ENCODE data around the gene C10orf105. TPM values are rescaled to one million over a fixed set of nuclear protein-coding genes. Genes with fewer than 3 reads are reported as not detected.

C10orf105 gene
- total RNA-seq, 1 experiment from 2014 or later = not detected

DNA sequence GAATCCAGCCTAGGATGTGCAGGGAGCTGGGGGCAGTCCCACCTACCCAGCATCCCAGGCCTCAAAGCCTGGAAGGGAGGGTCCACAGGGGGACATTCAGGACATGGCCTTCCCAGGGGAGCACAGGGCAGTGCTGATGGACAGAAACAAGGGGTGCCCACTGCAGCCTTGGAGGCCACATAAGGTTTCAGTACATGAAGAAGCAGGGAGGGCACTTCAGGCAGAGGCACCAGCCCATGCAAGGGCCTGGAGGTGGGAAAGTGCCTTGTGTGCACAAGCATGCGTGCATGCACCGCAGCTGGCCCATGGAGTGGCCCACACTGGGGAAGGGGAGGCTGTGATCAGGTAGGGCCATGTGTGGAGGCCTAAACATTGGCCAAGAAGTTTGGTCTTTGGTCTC lies 9.1 kb downstream of the C10orf105 start:
- intact Hi-C loops (cut with micrococcal nuclease; ENCODE audit: unreplicated experiment) = no loop called here
- TF ChIP-seq, protein P1, sequence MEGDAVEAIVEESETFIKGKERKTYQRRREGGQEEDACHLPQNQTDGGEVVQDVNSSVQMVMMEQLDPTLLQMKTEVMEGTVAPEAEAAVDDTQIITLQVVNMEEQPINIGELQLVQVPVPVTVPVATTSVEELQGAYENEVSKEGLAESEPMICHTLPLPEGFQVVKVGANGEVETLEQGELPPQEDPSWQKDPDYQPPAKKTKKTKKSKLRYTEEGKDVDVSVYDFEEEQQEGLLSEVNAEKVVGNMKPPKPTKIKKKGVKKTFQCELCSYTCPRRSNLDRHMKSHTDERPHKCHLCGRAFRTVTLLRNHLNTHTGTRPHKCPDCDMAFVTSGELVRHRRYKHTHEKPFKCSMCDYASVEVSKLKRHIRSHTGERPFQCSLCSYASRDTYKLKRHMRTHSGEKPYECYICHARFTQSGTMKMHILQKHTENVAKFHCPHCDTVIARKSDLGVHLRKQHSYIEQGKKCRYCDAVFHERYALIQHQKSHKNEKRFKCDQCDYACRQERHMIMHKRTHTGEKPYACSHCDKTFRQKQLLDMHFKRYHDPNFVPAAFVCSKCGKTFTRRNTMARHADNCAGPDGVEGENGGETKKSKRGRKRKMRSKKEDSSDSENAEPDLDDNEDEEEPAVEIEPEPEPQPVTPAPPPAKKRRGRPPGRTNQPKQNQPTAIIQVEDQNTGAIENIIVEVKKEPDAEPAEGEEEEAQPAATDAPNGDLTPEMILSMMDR (IDR thresholded peaks at IDR 0.05; ENCODE audit: unreplicated experiment) = no peak
- H3K27me3 Mint-ChIP-seq (ENCODE audit: unreplicated experiment) = no peaks in the 10 kb centered on the region
- no peak for DNase-seq
- H3K27ac Mint-ChIP-seq (ENCODE audit: unreplicated experiment) = no peak overlapping the region
- no TSS peak for BruUV-seq (replicated peaks)
- H3K4me3 Mint-ChIP-seq (ENCODE audit: low read depth, unreplicated experiment) = no peak overlapping the region
- H3K36me3 Mint-ChIP-seq (ENCODE audit: insufficient read depth, unreplicated experiment) = peaks cover 4% of the 10 kb centered on the region
- H3K9me3 Mint-ChIP-seq (ENCODE audit: low read depth, unreplicated experiment) = no peaks in the 10 kb centered on the region
- H3K4me1 Mint-ChIP-seq (ENCODE audit: low read depth, unreplicated experiment) = peaks cover 18% of the 10 kb centered on the region
- CTCF ChIA-PET = no interaction called here

DNA sequence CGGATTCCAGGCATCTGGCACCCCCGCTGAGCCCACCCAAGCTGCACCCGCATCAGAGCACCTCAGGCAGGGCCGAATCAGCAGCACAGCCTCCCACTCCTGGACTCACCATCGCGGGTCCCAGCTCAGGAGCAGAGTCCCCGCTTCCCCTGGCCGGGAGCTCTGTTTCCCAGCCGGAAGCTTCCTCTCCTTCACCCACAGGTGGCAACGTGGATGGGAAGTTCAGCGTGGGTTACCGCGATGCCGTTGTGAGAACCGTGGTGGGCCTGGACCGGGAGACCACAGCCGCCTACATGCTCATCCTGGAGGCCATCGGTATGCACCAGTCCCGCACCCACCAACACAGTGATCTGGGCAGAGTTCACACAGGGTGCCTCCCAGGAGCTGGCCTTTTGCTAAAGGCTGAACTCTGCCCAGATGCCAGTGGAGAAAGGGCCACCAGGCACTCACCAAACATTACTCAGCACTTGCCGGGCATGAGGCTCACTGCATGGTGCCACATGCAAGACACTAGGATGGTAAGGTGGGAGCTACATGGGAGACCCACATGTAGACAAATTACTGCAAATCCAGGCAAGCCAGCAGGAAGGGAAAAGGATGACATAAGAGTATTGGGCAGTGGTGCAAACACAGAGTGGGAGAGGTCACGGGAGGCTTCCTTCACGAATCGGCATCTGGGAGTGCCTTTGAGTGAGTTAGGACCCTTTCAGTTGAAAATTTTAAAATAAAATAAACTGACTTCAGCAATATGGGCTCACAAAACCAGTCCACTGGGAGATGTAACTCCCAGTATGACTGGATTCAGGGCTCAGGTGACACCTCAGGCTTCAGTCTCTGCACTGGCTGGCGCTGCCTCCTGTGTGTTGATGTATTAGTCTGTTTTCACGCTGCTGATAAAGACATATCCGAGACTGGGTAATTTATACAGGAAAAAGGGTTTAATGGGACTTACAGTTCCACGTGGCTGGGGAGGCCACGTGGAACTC lies 10.4 kb downstream of the C10orf105 start:
- H3K9me3 Mint-ChIP-seq (ENCODE audit: low read depth, unreplicated experiment) = no peaks in the 10 kb centered on the region
- H3K36me3 Mint-ChIP-seq (ENCODE audit: insufficient read depth, unreplicated experiment) = peaks cover 4% of the 10 kb centered on the region
- intact Hi-C loops (cut with micrococcal nuclease; ENCODE audit: unreplicated experiment) = loop anchor here (10.0 kb wide), 1 partner anchor 324 kb away; no protein-coding TSS in a partner anchor
- H3K4me1 Mint-ChIP-seq (ENCODE audit: low read depth, unreplicated experiment) = peaks cover 13% of the 10 kb centered on the region
- TF ChIP-seq, protein P1 (IDR thresholded peaks at IDR 0.05; ENCODE audit: unreplicated experiment) = no peak
- H3K27me3 Mint-ChIP-seq (ENCODE audit: unreplicated experiment) = no peaks in the 10 kb centered on the region
- DNase-seq = no peak
- no TSS peak for BruUV-seq (replicated peaks)
- no peak overlapping the region for H3K27ac Mint-ChIP-seq (ENCODE audit: unreplicated experiment)
- CTCF ChIA-PET = interaction anchor here (0.7 to 4.4 kb wide), 13 partner anchors 12 to 395 kb away, joined by 3 to 31 read pairs (median 4); partner anchors contain the start of genes SLC29A3 and VSIR
- no peak overlapping the region for H3K4me3 Mint-ChIP-seq (ENCODE audit: low read depth, unreplicated experiment)

DNA sequence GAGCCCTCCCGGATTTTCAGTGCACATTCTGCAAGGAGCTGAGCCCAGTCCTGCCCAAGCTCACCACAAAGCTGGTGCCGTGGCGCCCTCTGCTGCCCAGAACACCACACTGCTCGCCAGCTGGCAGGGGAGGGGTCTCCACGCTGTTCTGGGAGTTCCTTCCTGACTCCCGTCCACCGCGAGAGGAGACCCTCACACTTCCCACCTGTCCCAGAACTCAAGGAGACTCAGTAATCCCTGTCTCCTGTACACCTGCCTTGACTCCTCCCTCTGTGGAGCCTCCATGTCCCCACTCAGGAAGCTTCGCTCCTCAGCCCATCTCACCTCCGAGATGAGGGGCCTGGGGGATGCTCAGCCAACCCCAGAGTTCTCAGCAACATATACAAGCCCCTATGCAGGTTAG lies 11.3 kb downstream of the C10orf105 start:
- TF ChIP-seq, protein P1 (IDR thresholded peaks at IDR 0.05; ENCODE audit: unreplicated experiment) = peak; percentile 93
- DNase-seq = peak; percentile 73
- H3K27ac Mint-ChIP-seq (ENCODE audit: unreplicated experiment) = no peak overlapping the region
- intact Hi-C loops (cut with micrococcal nuclease; ENCODE audit: unreplicated experiment) = loop anchor here (10.0 kb wide), 1 partner anchor 324 kb away; no protein-coding TSS in a partner anchor
- no peak overlapping the region for H3K4me3 Mint-ChIP-seq (ENCODE audit: low read depth, unreplicated experiment)
- CTCF ChIA-PET = interaction anchor here (0.6 to 4.4 kb wide), 18 partner anchors 11 to 469 kb away, joined by 3 to 31 read pairs (median 4); partner anchors contain the start of genes SLC29A3 and VSIR
- peaks cover 3% of the 10 kb centered on the region for H3K36me3 Mint-ChIP-seq (ENCODE audit: insufficient read depth, unreplicated experiment)
- BruUV-seq (replicated peaks) = no TSS peak
- H3K4me1 Mint-ChIP-seq (ENCODE audit: low read depth, unreplicated experiment) = peaks cover 4% of the 10 kb centered on the region
- no peaks in the 10 kb centered on the region for H3K9me3 Mint-ChIP-seq (ENCODE audit: low read depth, unreplicated experiment)
- peaks cover 2% of the 10 kb centered on the region for H3K27me3 Mint-ChIP-seq (ENCODE audit: unreplicated experiment)

DNA sequence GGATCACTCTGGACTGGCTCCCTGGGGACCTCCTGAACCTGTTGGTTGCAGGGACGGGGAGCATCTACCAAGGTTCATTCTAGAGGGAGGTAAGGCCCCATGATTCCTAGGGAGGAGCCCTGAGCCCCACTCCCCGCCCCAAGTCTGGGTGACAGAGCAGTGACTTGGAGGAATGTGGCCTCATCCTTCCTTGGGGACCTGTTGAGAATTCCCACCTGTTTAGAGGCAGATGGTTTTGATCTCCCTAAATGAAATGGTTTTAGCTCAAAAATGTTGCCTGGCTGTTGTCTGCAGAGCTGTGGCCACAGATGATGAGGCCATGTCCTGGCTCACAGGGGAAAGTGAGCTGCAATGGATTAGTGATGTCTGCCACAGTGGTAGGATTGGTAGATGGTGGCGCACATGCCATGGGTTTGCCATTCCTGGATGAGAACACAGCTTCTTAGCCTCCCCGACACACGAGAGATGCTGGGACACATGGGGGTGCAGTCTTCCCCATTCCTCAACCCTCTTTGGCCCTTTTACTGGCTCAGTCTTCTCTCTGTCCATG lies 12.3 kb downstream of the C10orf105 start:
- CTCF ChIA-PET = interaction anchor here (0.6 to 4.4 kb wide), 3 partner anchors 10 to 762 kb away, joined by 3 to 31 read pairs (median 4); no protein-coding TSS in a partner anchor

More for the DNA sequence above, 12.3 kb downstream of the C10orf105 start:
- no peak for DNase-seq
- H3K9me3 Mint-ChIP-seq (ENCODE audit: low read depth, unreplicated experiment) = no peaks in the 10 kb centered on the region
- no TSS peak for BruUV-seq (replicated peaks)
- no peaks in the 10 kb centered on the region for H3K4me1 Mint-ChIP-seq (ENCODE audit: low read depth, unreplicated experiment)
- H3K27ac Mint-ChIP-seq (ENCODE audit: unreplicated experiment) = no peak overlapping the region
- peaks cover 12% of the 10 kb centered on the region for H3K27me3 Mint-ChIP-seq (ENCODE audit: unreplicated experiment)
- no peaks in the 10 kb centered on the region for H3K36me3 Mint-ChIP-seq (ENCODE audit: insufficient read depth, unreplicated experiment)
- intact Hi-C loops (cut with micrococcal nuclease; ENCODE audit: unreplicated experiment) = loop anchor here (10.0 kb wide), 1 partner anchor 323 kb away; no protein-coding TSS in a partner anchor
- TF ChIP-seq, protein P1 (IDR thresholded peaks at IDR 0.05; ENCODE audit: unreplicated experiment) = no peak
- H3K4me3 Mint-ChIP-seq (ENCODE audit: low read depth, unreplicated experiment) = no peak overlapping the region

Measured in Calu3 (cell line).